G401.6 (cell line): ENCODE data around the gene LMO2.

Experiments used
- FAIRE-seq: peaks from 2 replicates; lab custom pipeline; 2012; peaks lifted over from hg19 to GRCh38; lab: Jason Lieb, UNC

The LMO2 gene

DNA sequence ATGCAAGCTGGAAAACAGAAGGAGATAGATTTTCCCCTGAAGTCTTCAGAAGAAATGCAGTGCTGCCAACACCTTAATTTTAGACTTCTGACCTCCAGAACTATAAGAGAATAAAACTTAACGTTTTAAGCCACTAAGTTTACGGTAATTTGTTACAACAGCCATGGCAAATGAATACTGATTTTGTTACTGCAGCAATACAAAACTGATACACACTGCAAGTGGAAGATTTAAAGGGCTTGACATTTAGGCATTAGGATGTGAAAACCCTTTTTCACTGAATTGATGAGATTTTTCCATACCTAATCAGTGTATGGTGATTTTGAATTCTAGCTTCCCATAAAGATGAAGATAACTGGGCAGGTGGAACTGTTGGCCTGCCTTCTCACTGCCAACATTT is 22.1 kb upstream of the LMO2 start:
- FAIRE-seq = no peak

GRCh38 chr11:33912405-33913361 is 20.8 kb upstream of the LMO2 start:
- no peak for FAIRE-seq

GRCh38 chr11:33910958-33911339 is 19.1 kb upstream of the LMO2 start:
- FAIRE-seq = no peak

DNA sequence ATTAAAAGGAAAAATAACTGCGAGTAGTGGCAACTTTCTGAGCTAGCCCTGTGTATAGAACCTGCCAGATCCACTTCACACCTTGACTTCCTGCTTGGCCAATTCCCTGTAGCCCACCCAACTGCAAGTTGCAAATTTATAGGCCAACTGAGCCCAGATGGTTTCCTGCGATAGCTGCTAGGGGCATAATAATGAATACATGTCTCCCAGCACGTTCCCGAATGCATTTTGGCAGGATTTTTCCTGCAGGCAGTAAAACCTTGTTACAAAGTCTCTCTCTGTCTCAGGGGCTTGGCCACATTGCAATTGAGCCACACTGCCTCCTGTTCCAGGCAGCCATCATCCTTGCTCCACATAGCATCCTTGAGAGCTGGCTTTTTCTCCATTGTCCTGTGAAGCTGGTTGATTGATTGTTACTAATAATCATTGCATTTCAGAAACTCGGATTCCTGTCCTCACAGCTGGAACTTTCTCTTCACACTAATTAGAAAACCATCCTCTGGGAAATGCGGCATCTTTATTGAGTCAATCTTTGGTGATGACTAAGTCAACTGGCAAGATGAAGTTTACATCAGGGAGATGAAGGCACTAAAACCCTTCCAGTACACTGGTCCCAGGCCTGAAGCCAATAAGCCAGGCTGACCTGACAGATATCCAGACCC is 18.6 kb upstream of the LMO2 start:
- no peak for FAIRE-seq

DNA sequence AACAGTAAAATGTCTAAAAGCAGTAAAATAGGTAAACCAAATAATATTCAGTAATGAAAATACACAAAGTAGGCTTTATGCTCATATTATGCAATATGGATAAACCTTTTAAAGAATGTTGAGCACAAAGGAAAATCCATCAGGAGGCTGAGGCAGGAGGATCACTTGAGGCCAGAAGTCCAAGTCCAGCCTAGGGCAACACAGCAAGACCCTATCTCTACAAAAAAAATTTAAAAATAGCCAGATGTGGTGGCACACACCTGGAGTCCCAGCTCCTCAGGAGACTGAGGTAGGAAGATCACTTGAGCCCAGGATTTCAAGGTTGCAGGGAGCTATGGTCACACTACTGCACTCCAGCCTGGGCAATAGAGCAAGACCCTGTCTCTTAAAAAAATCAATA is 17.7 kb upstream of the LMO2 start:
- FAIRE-seq = no peak

DNA sequence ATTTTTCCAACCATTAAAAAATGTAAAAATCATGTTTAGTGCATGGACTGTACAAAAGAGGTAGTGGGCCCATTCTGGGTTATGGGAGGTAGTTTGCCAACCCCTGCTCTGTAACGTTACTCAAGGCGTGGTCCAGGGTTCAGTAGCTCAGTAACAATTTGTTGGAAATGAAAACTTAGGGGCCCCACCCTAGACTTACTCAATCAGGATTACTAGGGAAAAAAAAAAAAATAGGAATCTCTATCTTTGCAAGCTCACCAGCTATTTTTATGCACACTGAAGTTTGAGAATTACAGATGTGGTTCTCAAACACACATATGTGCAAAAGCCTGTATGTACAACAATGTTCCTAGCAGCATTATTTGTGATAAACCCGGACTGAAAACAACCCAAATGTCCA is 17.3 kb upstream of the LMO2 start:
- FAIRE-seq = no peak

DNA sequence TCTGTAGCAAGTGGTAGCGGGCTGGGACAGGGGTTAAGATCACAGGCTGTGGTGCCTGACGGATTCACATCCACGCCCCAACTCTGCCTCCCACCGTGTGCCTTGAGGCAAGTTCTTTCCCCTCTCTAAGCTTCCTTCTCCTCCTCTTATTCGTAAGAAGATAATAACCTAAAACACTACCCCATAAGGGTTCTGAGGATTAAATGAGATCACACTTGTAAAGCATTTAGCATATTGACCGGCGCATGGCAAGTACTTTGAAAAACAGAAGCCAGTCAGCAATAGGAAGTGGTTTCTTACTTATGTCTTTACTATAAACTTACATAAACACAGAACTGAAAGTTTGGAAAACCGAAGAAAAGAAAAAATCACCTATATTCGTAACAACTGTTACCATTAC is 15.5 kb upstream of the LMO2 start:
- no peak for FAIRE-seq

GRCh38 chr11:33906484-33907186 is 14.8 kb upstream of the LMO2 start:
- no peak for FAIRE-seq

- no peak for FAIRE-seq
Measured at GRCh38 chr11:33904102-33904501, 12.2 kb upstream of the LMO2 start.

GRCh38 chr11:33900159-33900840 is 8.4 kb upstream of the LMO2 start:
- no peak for FAIRE-seq

DNA sequence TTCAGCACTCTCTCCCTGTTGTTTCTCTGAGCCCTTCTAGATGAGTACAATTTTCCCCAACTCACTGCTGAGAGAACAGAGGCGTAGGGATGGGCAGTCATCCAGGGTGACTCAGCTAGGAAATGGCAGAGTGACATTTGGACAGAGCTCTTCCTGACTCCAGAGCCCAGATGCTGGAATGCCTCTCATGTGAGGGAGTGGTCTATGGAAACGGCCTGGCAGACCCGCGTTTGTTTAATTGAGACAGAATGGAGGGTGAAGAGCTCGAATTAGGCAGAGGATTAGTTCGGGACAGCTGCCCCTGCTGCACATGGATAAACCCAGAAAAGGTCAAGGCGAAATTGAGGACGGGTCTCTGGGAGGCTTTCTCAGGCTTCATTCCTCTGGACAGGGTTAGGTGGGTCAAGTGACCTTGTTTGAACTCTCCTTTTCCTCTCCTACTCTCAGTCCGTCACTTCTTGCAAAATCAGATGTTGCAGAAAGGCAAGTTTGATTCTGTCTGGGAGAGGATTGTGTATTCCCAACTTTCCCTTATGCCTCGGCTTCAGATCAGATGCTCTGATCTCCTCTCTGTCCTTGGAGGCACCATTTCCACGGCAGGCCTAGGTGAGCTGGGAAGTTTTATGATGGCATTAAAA is 7.6 kb upstream of the LMO2 start:
- FAIRE-seq = no peak

DNA sequence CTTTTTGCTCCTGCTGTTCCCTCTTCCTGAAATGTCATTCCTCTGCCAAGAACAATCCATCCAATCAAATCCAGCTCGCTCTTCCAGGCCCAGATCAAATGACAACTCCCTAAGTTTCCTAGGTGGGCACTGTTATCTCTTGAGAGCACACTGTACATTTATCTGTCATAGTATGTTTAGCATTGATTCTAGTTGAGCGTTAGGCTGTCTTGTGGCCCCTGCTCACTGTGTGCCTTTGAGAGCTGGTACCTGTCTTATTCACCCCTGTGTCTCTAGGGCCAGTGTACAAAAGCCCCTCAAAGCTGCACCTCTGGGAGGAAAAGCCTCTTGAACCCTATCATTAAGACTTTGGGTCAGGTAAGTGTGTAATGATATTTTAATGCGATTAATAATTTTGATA is 7.1 kb upstream of the LMO2 start:
- no peak for FAIRE-seq

DNA sequence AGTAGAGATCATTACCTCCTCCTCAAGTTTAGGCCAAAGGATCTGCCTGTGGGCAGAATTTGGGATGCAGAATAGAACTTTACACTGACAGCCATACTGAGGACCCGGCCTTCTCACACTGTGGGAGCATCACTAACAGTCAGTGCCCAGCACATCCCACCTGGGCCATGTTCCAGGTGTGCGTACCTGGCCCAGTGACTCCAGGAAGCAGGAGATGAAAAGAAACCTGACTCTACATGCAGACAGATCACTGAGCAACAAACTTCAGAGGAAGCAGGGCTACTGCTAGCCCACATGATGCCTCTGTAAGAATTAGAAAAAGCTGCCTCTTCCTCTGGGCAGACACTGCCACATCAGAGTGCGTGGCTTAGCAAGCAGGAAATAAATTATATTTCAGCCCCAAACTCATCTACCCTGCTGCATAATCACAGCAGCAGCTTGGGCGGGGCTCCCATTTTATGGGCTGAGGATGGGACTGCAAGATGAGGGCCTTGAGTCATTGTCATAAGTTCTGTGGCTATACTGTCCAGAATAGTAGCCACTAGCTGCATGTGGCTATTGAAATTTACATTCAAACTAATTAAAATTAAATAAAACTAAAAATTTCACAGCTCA is 6.0 kb upstream of the LMO2 start:
- FAIRE-seq = no peak

DNA sequence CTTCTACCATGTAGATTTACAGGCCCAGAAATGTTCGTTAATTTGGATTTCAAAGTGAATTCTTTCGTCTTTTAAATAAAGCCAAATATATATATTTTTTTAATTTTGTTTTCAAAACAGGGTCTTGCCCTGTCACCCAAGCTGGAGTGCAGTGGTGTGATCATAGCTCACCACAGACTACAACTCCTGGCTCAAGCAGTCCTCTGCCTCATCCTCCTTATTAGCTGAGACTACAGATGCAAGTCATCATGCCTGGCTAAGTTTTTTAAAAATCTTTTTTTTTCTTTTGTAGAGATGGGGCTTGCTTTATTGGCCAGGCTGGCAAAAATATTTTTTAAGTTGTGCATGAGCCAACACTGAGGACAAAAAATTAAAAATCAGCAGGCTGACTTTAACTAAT is 5.0 kb upstream of the LMO2 start:
- no peak for FAIRE-seq

DNA sequence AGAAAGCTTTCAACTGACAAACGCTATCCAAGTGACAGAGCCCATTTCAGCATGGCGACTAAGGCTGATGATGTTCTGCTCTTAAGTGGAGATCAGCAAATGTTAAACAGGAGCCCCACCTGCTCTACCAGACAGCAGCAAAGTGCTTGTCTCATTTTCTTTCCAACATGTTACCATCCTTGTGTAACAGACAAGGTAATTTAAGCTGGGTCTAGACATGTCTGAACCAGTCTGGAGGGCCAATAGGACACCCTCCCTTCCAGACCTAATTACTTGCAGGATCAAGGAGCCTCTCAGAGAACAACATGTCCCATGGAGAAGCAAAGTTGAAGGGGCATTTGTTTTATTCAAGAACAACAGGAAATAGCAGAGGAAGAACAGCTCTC is 3.9 kb upstream of the LMO2 start:
- no peak for FAIRE-seq

- no peak for FAIRE-seq
Measured at GRCh38 chr11:33894398-33894746, 2.5 kb upstream of the LMO2 start.

GRCh38 chr11:33893711-33894397 is 2.0 kb upstream of the LMO2 start:
- no peak for FAIRE-seq

- no peak for FAIRE-seq
Measured at GRCh38 chr11:33892906-33893594, 1.2 kb upstream of the LMO2 start.

DNA sequence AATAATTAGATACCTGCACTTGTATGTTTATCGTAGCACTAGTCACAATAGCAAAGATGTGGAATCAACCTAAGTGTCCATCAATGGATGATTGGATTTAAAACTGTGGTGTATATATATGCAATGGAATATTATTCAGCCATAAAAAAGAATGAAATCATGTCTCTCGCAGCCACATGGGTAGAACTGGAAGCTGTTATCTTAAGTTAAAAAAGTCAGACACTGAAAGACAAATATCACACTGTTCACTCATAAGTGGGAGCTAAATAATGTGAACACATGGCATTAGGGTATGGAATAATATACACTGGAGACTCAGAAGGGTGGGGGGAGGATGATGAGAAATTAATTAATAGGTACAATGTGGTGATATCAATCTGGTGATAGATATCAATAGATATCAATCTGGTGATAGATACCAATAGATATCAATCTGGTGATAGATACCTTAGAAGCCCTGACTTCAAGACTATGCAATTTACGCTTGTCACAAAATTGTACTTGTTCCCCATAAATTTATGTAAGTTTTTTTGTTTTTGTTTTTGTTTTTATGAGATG is 2.0 kb downstream of the LMO2 start:
- FAIRE-seq = no peak

DNA sequence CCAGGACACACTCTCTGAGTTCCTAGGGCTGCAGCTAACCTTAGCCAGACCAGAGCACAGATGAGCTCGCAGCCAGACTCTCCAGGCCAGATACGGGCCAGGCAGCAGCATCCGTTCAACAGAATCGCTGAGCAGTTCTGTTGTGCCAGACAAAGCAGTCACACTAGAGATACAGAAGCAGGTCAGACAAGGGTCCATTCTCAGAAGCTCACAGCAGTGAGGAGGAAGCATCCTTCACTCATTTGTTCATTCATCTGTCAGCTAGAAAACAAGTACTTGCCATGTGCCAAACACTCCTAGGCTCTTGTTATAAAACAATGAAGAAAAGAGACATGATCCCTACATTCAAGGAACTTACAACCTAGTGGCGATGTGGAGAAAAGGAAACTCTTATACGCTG is 2.6 kb downstream of the LMO2 start:
- no peak for FAIRE-seq
